PFSK-1 (cell line): Measurements from ENCODE around the gene HJURP.

ENCODE experiments used
- POLR2AphosphoS5 ChIP-seq: IDR thresholded peaks from 2 replicates; pipeline ENCODE4 v1.6.1; 2012; ENCODE audit warnings: low read depth, mild to moderate bottlenecking, control low read depth, low read length, moderate library complexity
- SIN3A ChIP-seq: IDR thresholded peaks from 2 replicates; pipeline ENCODE4 v1.6.1; 2012; ENCODE audit warnings: mild to moderate bottlenecking, low read length, moderate library complexity, borderline replicate concordance; ENCODE audit not compliant: insufficient read depth
- TAF1 ChIP-seq: IDR thresholded peaks from 2 replicates; pipeline ENCODE4 v1.6.1; 2012; ENCODE audit warnings: low read length, control low read depth, borderline replicate concordance; ENCODE audit not compliant: insufficient read depth

DNA sequence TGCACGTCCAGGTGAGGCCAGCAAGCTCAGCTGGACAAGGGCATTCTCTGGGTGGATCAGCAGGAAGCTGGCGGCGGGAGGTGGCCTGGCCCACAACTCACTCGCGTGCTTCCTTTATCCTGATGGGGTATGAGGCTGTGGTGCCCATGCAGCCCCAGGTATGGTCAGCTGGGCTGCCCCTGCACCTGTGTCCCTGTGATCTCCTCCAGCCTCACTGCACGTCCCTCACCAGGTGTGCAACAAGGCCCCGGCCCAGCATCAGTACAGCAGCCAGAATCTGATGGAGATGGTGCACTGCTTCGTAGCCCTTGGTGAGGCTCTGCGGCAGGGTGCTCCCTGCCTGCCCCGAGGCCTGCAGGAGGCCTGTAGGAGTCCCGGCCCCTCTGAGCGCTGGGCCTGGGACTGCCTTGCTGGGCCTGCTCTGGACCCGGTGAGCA, 58.6 kb downstream of the HJURP start:
- TF ChIP-seq SIN3A (no peak), TAF1 (no peak), POLR2AphosphoS5 (no peak)
